Brain microvascular endothelial cell (primary cell): Measurements from ENCODE around the gene PTPRN2.

Experiments used
- DNase-seq: peaks from one replicate; pipeline ENCODE4 v3.0.0-alpha.2; 2020
- H3K27ac ChIP-seq: fragments of 250-450 bp; sonication (Bioruptor Pico); 2 replicates; pipeline ENCODE4 v1.5.1; 2020; ENCODE audit warnings: mild to moderate bottlenecking, moderate library complexity
- H3K27me3 ChIP-seq: fragments of 250-450 bp; sonication (Bioruptor Pico); replicated peaks from 2 replicates; pipeline ENCODE4 v1.5.1; 2020; ENCODE audit warnings: mild to moderate bottlenecking
- H3K36me3 ChIP-seq: fragments of 250-450 bp; sonication (Bioruptor Pico); replicated peaks from 2 replicates; pipeline ENCODE4 v1.5.1; 2020; ENCODE audit warnings: mild to moderate bottlenecking
- H3K4me3 ChIP-seq: 2 replicates; pipeline ENCODE4 v1.5.1; 2011; ENCODE audit warnings: low read depth, mild to moderate bottlenecking, control low read depth, low read length, moderate library complexity
- in situ Hi-C: cut with HindIII; loops from 2 replicates; pipeline ENCODE4 v1.10.0; 2017; ENCODE audit warnings: low sequenced_read_pairs, low pct_ligation_motif_present
- TF ChIP-seq, protein P1 (sequence below): IDR thresholded peaks from 2 replicates; pipeline ENCODE4 v1.5.1; 2011; ENCODE audit warnings: low read depth, mild to moderate bottlenecking, moderate library complexity, low read length, control low read depth, inconsistent platforms; ENCODE audit errors: missing control alignments

PTPRN2 gene

DNA sequence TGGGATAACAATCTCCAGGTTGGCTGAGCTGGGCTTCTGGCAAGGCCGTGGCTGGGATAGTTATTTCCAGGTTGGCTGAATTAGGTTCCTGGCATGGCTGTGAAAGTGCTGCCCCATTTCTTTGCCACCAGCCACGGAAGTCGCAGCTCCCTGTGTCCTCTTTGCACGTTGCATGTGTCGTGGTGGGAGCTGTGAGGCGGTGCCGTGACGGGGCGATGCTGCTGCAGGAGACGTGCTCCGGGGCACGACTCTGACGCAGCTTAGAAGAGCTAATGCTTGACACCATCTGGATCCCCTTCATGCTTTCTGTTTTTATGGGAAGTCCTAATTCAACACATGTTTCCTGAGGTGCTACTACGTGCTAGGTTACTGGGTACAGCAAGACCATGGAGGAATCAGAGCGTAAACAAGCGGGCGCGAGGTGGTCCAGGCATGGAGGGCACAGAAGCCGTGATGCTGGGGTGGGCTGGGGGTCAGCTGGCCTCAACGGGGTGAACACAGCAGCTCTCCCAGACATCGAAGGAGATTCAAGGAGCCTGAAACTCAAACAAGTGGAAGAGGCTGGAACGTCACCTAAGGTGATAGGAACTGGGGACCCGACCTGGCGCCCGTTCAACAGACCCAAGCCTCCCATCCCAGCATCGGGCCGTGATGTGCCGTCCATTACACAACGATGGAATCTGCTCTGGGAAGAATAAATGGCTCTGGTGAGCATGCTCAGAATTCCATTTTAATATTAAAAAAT lies 843.7 kb downstream of the PTPRN2 start:
- H3K27ac ChIP-seq = no peak overlapping the region
- H3K27me3 ChIP-seq = no peaks in the 10 kb centered on the region
- DNase-seq = no peak
- TF ChIP-seq, protein P1, sequence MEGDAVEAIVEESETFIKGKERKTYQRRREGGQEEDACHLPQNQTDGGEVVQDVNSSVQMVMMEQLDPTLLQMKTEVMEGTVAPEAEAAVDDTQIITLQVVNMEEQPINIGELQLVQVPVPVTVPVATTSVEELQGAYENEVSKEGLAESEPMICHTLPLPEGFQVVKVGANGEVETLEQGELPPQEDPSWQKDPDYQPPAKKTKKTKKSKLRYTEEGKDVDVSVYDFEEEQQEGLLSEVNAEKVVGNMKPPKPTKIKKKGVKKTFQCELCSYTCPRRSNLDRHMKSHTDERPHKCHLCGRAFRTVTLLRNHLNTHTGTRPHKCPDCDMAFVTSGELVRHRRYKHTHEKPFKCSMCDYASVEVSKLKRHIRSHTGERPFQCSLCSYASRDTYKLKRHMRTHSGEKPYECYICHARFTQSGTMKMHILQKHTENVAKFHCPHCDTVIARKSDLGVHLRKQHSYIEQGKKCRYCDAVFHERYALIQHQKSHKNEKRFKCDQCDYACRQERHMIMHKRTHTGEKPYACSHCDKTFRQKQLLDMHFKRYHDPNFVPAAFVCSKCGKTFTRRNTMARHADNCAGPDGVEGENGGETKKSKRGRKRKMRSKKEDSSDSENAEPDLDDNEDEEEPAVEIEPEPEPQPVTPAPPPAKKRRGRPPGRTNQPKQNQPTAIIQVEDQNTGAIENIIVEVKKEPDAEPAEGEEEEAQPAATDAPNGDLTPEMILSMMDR = no peak
- H3K36me3 ChIP-seq = no peaks in the 10 kb centered on the region
- in situ Hi-C loops = no loop called here
- H3K4me3 ChIP-seq = no peak overlapping the region

- H3K27ac ChIP-seq = no peak overlapping the region
- H3K4me3 ChIP-seq = no peak overlapping the region
- DNase-seq = no peak
- in situ Hi-C loops = no loop called here
- H3K27me3 ChIP-seq = no peaks in the 10 kb centered on the region
- no peaks in the 10 kb centered on the region for H3K36me3 ChIP-seq
- TF ChIP-seq, protein P1 = no peak
Observed at GRCh38 chr7:157740251-157740798, 847.3 kb downstream of the PTPRN2 start.

DNA sequence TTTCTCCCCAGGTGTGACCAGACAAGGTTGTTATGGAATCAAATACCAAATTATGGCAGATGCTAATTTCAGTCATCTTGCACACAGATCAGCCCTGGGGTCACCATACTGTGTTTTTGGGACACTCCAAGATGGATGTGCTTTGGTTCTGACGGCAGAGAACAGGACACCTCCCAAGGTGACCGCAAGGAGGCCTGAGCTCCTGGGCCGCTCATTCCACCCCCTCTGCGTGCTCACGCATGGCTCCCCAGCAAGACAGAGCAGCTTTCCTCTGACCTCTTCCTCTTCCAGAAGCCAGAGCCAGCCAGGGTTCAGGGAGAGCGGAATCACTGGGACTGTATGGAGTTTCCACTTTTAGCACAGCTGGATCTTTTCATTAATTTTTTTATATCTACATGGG lies 848.0 kb downstream of the PTPRN2 start:
- TF ChIP-seq, protein P1 = no peak
- no peak for DNase-seq
- H3K27ac ChIP-seq = no peak overlapping the region
- in situ Hi-C loops = no loop called here
- no peak overlapping the region for H3K4me3 ChIP-seq
- H3K36me3 ChIP-seq = no peaks in the 10 kb centered on the region
- no peaks in the 10 kb centered on the region for H3K27me3 ChIP-seq

DNA sequence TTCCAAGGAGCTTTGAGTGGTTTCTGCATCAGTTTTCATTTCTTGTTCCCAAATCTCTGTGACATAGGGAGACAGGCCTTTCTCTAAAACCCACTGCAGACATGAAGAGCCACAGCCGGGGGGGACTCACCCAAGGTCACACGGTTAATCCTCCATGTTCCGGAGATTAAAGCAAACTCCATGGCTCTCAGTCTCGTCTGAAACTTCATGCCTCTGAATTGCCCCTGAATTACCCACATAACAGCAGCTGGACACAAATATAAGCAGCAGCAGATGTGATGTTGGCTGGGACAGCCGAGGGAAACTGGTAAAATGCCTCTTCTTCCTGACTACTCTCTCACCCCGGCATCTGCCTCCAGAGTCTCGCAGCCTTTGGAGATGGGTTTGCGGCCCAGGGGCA lies 848.6 kb downstream of the PTPRN2 start:
- TF ChIP-seq, protein P1 = no peak
- Histone ChIP-seq H3K27me3 (no peaks in the 10 kb centered on the region), H3K27ac (no peak overlapping the region), H3K4me3 (no peak overlapping the region), H3K36me3 (no peaks in the 10 kb centered on the region)
- in situ Hi-C loops = no loop called here
- DNase-seq = no peak

GRCh38 chr7:157738066-157738460 lies 849.6 kb downstream of the PTPRN2 start:
- DNase-seq = no peak
- Histone ChIP-seq H3K27ac (no peak overlapping the region), H3K27me3 (no peaks in the 10 kb centered on the region), H3K36me3 (no peaks in the 10 kb centered on the region), H3K4me3 (no peak overlapping the region)
- TF ChIP-seq, protein P1 = no peak
- in situ Hi-C loops = no loop called here
